Tibial nerve (tissue), 4 donors: Measurements from ENCODE around the gene SEC14L5.

ENCODE experiments used
- EP300 ChIP-seq, 2 donors: sonication (generic); formaldehyde crosslinking; IDR thresholded peaks; one replicate each; pipeline ENCODE4 v1.6.1; 2017; ENCODE audit warnings: antibody characterized with exemption in 2 of 2, mild to moderate bottlenecking in 1 of 2
- POLR2A ChIP-seq, 2 donors: fragments of 450-650 bp; IDR thresholded peaks; one replicate each; pipeline ENCODE4 v1.6.1; 2017; ENCODE audit warnings: antibody characterized with exemption in 2 of 2, mild to moderate bottlenecking in 2 of 2, moderate library complexity in 2 of 2
- TF ChIP-seq, protein P1 (sequence below), 5 experiments: fragments of 200-600 bp in 3 of 5; fragments of 450-650 bp in 2 of 5; sonication (generic) in 3 of 5; IDR thresholded peaks; one replicate each; pipeline ENCODE4 v1.5.1; 2016 to 2019; ENCODE audit warnings: antibody characterized with exemption in 5 of 5, mild to moderate bottlenecking in 3 of 5, moderate library complexity in 2 of 5

DNA sequence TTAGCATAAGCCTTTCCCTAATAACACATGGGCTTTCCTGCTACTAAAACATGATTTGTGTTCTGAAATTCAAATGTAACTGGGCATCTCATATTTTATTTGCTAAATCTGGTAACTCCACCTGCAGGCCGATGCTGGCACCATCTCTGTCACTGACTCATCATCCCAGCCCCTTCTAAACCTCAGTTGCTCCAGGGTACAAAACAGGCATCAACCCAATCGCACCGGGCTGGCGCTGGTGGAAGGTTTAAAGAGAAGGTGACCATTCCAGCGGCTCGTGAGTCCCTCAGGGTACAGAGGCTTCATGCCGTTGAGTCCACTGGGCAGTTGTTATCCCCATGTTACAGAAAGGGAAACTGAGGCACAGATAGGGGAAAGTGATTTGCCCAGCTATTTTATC, 48.3 kb upstream of the SEC14L5 start:
- TF ChIP-seq, protein P1, sequence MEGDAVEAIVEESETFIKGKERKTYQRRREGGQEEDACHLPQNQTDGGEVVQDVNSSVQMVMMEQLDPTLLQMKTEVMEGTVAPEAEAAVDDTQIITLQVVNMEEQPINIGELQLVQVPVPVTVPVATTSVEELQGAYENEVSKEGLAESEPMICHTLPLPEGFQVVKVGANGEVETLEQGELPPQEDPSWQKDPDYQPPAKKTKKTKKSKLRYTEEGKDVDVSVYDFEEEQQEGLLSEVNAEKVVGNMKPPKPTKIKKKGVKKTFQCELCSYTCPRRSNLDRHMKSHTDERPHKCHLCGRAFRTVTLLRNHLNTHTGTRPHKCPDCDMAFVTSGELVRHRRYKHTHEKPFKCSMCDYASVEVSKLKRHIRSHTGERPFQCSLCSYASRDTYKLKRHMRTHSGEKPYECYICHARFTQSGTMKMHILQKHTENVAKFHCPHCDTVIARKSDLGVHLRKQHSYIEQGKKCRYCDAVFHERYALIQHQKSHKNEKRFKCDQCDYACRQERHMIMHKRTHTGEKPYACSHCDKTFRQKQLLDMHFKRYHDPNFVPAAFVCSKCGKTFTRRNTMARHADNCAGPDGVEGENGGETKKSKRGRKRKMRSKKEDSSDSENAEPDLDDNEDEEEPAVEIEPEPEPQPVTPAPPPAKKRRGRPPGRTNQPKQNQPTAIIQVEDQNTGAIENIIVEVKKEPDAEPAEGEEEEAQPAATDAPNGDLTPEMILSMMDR (IDR thresholded peaks at IDR 0.05), result no peak
- TF ChIP-seq EP300 (IDR thresholded peaks at IDR 0.05), result no peak
- TF ChIP-seq POLR2A (IDR thresholded peaks at IDR 0.05), result no peak
